Cardiac muscle cell (in vitro differentiated cells and primary cell): ENCODE measurements around the gene ACTL7B. TPM values are rescaled to one million over a fixed set of nuclear protein-coding genes. Genes with fewer than 3 reads are reported as not detected.

Experiments used
- DNase-seq, 2 donors: peaks; one replicate each; pipeline versions ENCODE4 v3.0.0 to v3.0.0-alpha.2; 2010 to 2017; ENCODE audit warnings: low read depth in 1 of 2, low spot score in 1 of 2
- H3K27ac ChIP-seq: fragments of 200-600 bp; sonication (generic); 2 replicates; pipeline ENCODE4 v1.5.1; 2016
- H3K27me3 ChIP-seq: fragments of 200-600 bp; sonication (generic); 2 replicates; pipeline ENCODE4 v1.6.0; 2016; ENCODE audit warnings: control low read depth
- H3K36me3 ChIP-seq: fragments of 200-600 bp; sonication (generic); 2 replicates; pipeline ENCODE4 v1.5.1; 2016; ENCODE audit warnings: control low read depth
- H3K4me1 ChIP-seq: fragments of 200-600 bp; sonication (generic); 2 replicates; pipeline ENCODE4 v1.8.1; 2017; ENCODE audit warnings: low read depth, mild to moderate bottlenecking, mixed run types
- H3K4me3 ChIP-seq: fragments of 200-600 bp; sonication (generic); 2 replicates; pipeline ENCODE4 v1.5.1; 2016; ENCODE audit warnings: mild to moderate bottlenecking
- H3K9me3 ChIP-seq: fragments of 200-600 bp; sonication (generic); 2 replicates; pipeline ENCODE4 v1.5.1; 2017; ENCODE audit warnings: low read depth, mild to moderate bottlenecking, control low read depth
- CTCF ChIP-seq: IDR thresholded peaks from 2 replicates; pipeline ENCODE4 v1.5.1; 2012; ENCODE audit warnings: low read depth, mild to moderate bottlenecking, low read length
- polyA plus RNA-seq: library from polyadenylated mRNA; unstranded; fragments of >200 nt; fragmentation: Nextera tagmentation; extraction: Ambion mirVana; gene quantifications from 2 replicates; pipeline ENCODE4 v1.2.1, GENCODE V29; 2016
- total RNA-seq: library from RNA; depleted of rRNA; stranded (reverse); fragments of >200 nt; gene quantifications from 2 replicates; pipeline ENCODE4 v1.2.3, GENCODE V29; 2016

ACTL7B gene
- total and polyA plus RNA-seq, 2 experiments from 2014 or later: not detected

- DNase-seq: no peak
- H3K4me3 ChIP-seq: no peak overlapping the region
- no peak overlapping the region for H3K27ac ChIP-seq
- TF ChIP-seq CTCF: no peak
- peaks cover 17% of the 10 kb centered on the region for H3K36me3 ChIP-seq
- H3K4me1 ChIP-seq: no peaks in the 10 kb centered on the region
- H3K27me3 ChIP-seq: no peaks in the 10 kb centered on the region
- no peaks in the 10 kb centered on the region for H3K9me3 ChIP-seq
These were observed 10.2 kb upstream of the ACTL7B start for GRCh38 chr9:108866001-108866420.

GRCh38 chr9:108865037-108865436, 9.3 kb upstream of the ACTL7B start:
- Histone ChIP-seq H3K9me3 (no peaks in the 10 kb centered on the region), H3K4me3 (no peak overlapping the region), H3K4me1 (no peaks in the 10 kb centered on the region), H3K36me3 (peaks cover 14% of the 10 kb centered on the region), H3K27me3 (no peaks in the 10 kb centered on the region), H3K27ac (no peak overlapping the region)
- no peak for DNase-seq
- no peak for TF ChIP-seq CTCF

- no peaks in the 10 kb centered on the region for H3K4me1 ChIP-seq
- no peak for DNase-seq
- H3K27me3 ChIP-seq: no peaks in the 10 kb centered on the region
These were observed 8.7 kb upstream of the ACTL7B start for GRCh38 chr9:108864446-108864845.

GRCh38 chr9:108863891-108864290, 8.1 kb upstream of the ACTL7B start:
- no peak for TF ChIP-seq CTCF
- peaks cover 11% of the 10 kb centered on the region for H3K36me3 ChIP-seq
- DNase-seq: no peak
- H3K4me1 ChIP-seq: no peaks in the 10 kb centered on the region
- H3K27ac ChIP-seq: no peak overlapping the region
- H3K4me3 ChIP-seq: no peak overlapping the region
- no peaks in the 10 kb centered on the region for H3K9me3 ChIP-seq
- no peaks in the 10 kb centered on the region for H3K27me3 ChIP-seq

More at GRCh38 chr9:108864446-108864845, 8.7 kb upstream of the ACTL7B start:
- H3K9me3 ChIP-seq: no peaks in the 10 kb centered on the region
- TF ChIP-seq CTCF: no peak
- peaks cover 13% of the 10 kb centered on the region for H3K36me3 ChIP-seq
- H3K27ac ChIP-seq: no peak overlapping the region
- no peak overlapping the region for H3K4me3 ChIP-seq

GRCh38 chr9:108861997-108862396, 6.2 kb upstream of the ACTL7B start, which contains the start of gene ACTL7A:
TSS of gene ACTL7A (plus strand) at chr9:108862266. CDS start at chr9:108862323, 57 bp downstream.
- TF ChIP-seq CTCF: no peak
- H3K9me3 ChIP-seq: no peaks in the 10 kb centered on the region
- no peak for DNase-seq
- no peaks in the 10 kb centered on the region for H3K4me1 ChIP-seq
- H3K27ac ChIP-seq: no peak within 1 kb of the TSS
- H3K4me3 ChIP-seq: no peak within 1 kb of the TSS
- H3K36me3 ChIP-seq: no peaks in the 10 kb centered on the region
- H3K27me3 ChIP-seq: no peaks in the 10 kb centered on the region

- Histone ChIP-seq H3K9me3 (no peaks in the 10 kb centered on the region), H3K4me1 (no peaks in the 10 kb centered on the region), H3K4me3 (no peak overlapping the region), H3K27me3 (no peaks in the 10 kb centered on the region), H3K27ac (no peak overlapping the region), H3K36me3 (no peaks in the 10 kb centered on the region)
- TF ChIP-seq CTCF: no peak
- no peak for DNase-seq
These were observed 5.7 kb upstream of the ACTL7B start for GRCh38 chr9:108861464-108861863.
